Stimulated activated CD4-positive, alpha-beta T cell treated with anti-CD3 and anti-CD28 coated beads, Interleukin-2, amount 100 ng/mL, for 4 hours (primary cell): ENCODE measurements around the gene KIRREL3.
"Not testable (repeated sequence)": the region's sequence is repeated elsewhere in the genome, so short reads cannot be mapped to it uniquely, and the experiment has no call there.

Experiments
- DNase-seq: peaks from one replicate; pipeline ENCODE4 v3.0.0-alpha.2; 2020; ENCODE audit warnings: low read depth

The KIRREL3 gene

GRCh38 chr11:126952533-126952932 lies 48.0 kb downstream of the KIRREL3 start:
- not testable (repeated sequence) for DNase-seq

GRCh38 chr11:126951465-126951864 lies 49.1 kb downstream of the KIRREL3 start:
- DNase-seq, result no peak

- DNase-seq, result no peak
Observed at GRCh38 chr11:126949066-126949891, 51.3 kb downstream of the KIRREL3 start.

- DNase-seq, result no peak
Observed at GRCh38 chr11:126948563-126948962, 52.0 kb downstream of the KIRREL3 start.

- DNase-seq, result no peak
Observed at GRCh38 chr11:126945319-126945718, 55.3 kb downstream of the KIRREL3 start.

GRCh38 chr11:126943316-126943715 lies 57.3 kb downstream of the KIRREL3 start:
- no peak for DNase-seq

GRCh38 chr11:126942146-126942545 lies 58.4 kb downstream of the KIRREL3 start:
- DNase-seq, result no peak

- DNase-seq, result no peak
Observed at GRCh38 chr11:126939552-126939951, 61.0 kb downstream of the KIRREL3 start.

- no peak for DNase-seq
Observed at GRCh38 chr11:126938718-126939117, 61.9 kb downstream of the KIRREL3 start.

- DNase-seq, result no peak
Observed at GRCh38 chr11:126930091-126930841, 70.3 kb downstream of the KIRREL3 start.

- DNase-seq, result no peak
Observed at GRCh38 chr11:126929179-126930061, 71.2 kb downstream of the KIRREL3 start.

GRCh38 chr11:126927623-126928022 lies 72.9 kb downstream of the KIRREL3 start:
- DNase-seq, result no peak

GRCh38 chr11:126926376-126926791 lies 74.2 kb downstream of the KIRREL3 start:
- no peak for DNase-seq

- no peak for DNase-seq
Observed at GRCh38 chr11:126925321-126926093, 75.1 kb downstream of the KIRREL3 start.

- no peak for DNase-seq
Observed at GRCh38 chr11:126924376-126925040, 76.1 kb downstream of the KIRREL3 start.

GRCh38 chr11:126920833-126921232 lies 79.7 kb downstream of the KIRREL3 start:
- DNase-seq, result no peak

GRCh38 chr11:126919147-126919823 lies 81.3 kb downstream of the KIRREL3 start:
- no peak for DNase-seq

GRCh38 chr11:126918556-126918955 lies 82.0 kb downstream of the KIRREL3 start:
- DNase-seq, result no peak

GRCh38 chr11:126917531-126918204 lies 82.9 kb downstream of the KIRREL3 start:
- DNase-seq, result no peak

- DNase-seq, result no peak
Observed at GRCh38 chr11:126915430-126915829, 85.1 kb downstream of the KIRREL3 start.
